ENCODE data around the gene FBXW8. TPM values are rescaled to one million over a fixed set of nuclear protein-coding genes. Genes with fewer than 3 reads are reported as not detected.

Gene FBXW8
- total RNA-seq, 1 experiment from 2014 or later = 15.3 TPM

- H3K4ac ChIP-seq (ENCODE audit: low read depth, low read length) = no peak overlapping the region
- no peak overlapping the region for H3K18ac ChIP-seq (ENCODE audit: insufficient read length, low read depth, low read length)
- no peak for TF ChIP-seq CTCF (conservative IDR thresholded peaks at IDR 0.05)
- whole genome bisulfite sequencing (ENCODE audit: extremely low coverage, insufficient read length, low lambda C conversion rate) = no CpG with 5 or more reads among the region's 34 CpGs
- H3K79me1 ChIP-seq (ENCODE audit: insufficient read depth, low read depth, low read length, poor library complexity, severe bottlenecking) = no peaks in the 10 kb centered on the region
- DNase-seq = no peak
- no peak overlapping the region; a peak in 1 of 7 replicates for H3K27ac Mint-ChIP-seq
- H3K4me2 ChIP-seq (ENCODE audit: insufficient read depth, insufficient read length, low read length) = no peak overlapping the region
- H3K9me3 ChIP-seq (ENCODE audit: control insufficient read depth, low read depth, low read length) = no peaks in the 10 kb centered on the region
- H3K36me3 Mint-ChIP-seq (ENCODE audit: insufficient read depth in 1 of 3, low read depth in 3 of 3) = peaks cover 2 to 7% (median 5%) of the 10 kb centered on the region in 3 experiments; a peak in 6 of 7 replicates
- H3K14ac ChIP-seq (ENCODE audit: insufficient read depth, low read length) = no peak overlapping the region; the same call in 1 of the 2 replicates
- H3K23ac ChIP-seq (ENCODE audit: insufficient read length, low read depth, low read length) = no peak overlapping the region
- no peaks in the 10 kb centered on the region for H3K9me3 Mint-ChIP-seq
- H2AFZ ChIP-seq (ENCODE audit: low read length) = no peak overlapping the region
- H3K79me2 ChIP-seq (ENCODE audit: insufficient read depth, low read length) = no peaks in the 10 kb centered on the region
- H4K20me1 ChIP-seq (ENCODE audit: control insufficient read depth, insufficient read depth, insufficient read length) = no peaks in the 10 kb centered on the region
- H2BK12ac ChIP-seq (ENCODE audit: insufficient read length, low read depth, low read length) = no peak overlapping the region
- no peak overlapping the region for H3K56ac ChIP-seq (ENCODE audit: insufficient read length, low read depth, low read length)
- no peak overlapping the region for H2AK5ac ChIP-seq (ENCODE audit: insufficient read length, low read length)
- peaks cover 14 to 42% of the 10 kb centered on the region in 2 experiments for H3K4me1 Mint-ChIP-seq
- H3K27ac ChIP-seq (ENCODE audit: insufficient read length, low read depth, low read length) = no peak overlapping the region
- no peak overlapping the region for H2BK20ac ChIP-seq (ENCODE audit: low read depth, low read length, poor library complexity, severe bottlenecking)
- H3K27me3 ChIP-seq (ENCODE audit: insufficient read depth, low read length) = no peaks in the 10 kb centered on the region
- H3K4me3 Mint-ChIP-seq = no peak overlapping the region
- no peak overlapping the region for H2BK120ac ChIP-seq (ENCODE audit: low read depth, low read length, poor library complexity, severe bottlenecking)
- H2BK5ac ChIP-seq (ENCODE audit: insufficient read length, low read length) = no peak overlapping the region
- H3K9ac ChIP-seq (ENCODE audit: extremely low read depth, insufficient read length, low read length) = no peak overlapping the region
- no peak overlapping the region for H2BK15ac ChIP-seq (ENCODE audit: low read depth, low read length)
- no peaks in the 10 kb centered on the region; the same call in 1 of the 2 replicates for H3K27me3 Mint-ChIP-seq (ENCODE audit: low read depth)
- no peaks in the 10 kb centered on the region for H3K23me2 ChIP-seq (ENCODE audit: insufficient read length, low read depth, low read length, poor library complexity, severe bottlenecking)
- no peak overlapping the region for H4K8ac ChIP-seq (replicated peaks; ENCODE audit: insufficient read length, low read depth, low read length)
- no peak overlapping the region for H4K5ac ChIP-seq (ENCODE audit: insufficient read length, low read depth, low read length)
- no peak overlapping the region for H3T11ph ChIP-seq (ENCODE audit: low read length)
- H3K4me1 ChIP-seq (ENCODE audit: insufficient read depth, low read length) = no peaks in the 10 kb centered on the region
- H4K91ac ChIP-seq (ENCODE audit: insufficient read length, low read depth, low read length) = no peak overlapping the region
These were observed 122.0 kb downstream of the FBXW8 start for GRCh38 chr12:117032593-117033381.
